HG03342 (cell line): ENCODE data around the gene SSBP3.
A peak's percentile ranks its signal among the peaks of the same experiment; 100 is the strongest.
"Not testable (repeated sequence)": the region's sequence is repeated elsewhere in the genome, so short reads cannot be mapped to it uniquely, and the experiment has no call there.

Experiments used
- ATAC-seq: cut with Tn5 transposase; IDR thresholded peaks from one replicate; pipeline ENCODE4 v1.9.1; 2021; ENCODE audit warnings: mild to moderate bottlenecking, moderate library complexity; ENCODE audit not compliant: unreplicated experiment

The SSBP3 gene

GRCh38 chr1:54225986-54226559 lies 180.1 kb downstream of the SSBP3 start:
- no peak for ATAC-seq

- ATAC-seq, result no peak
Measured at GRCh38 chr1:54225378-54225777, 180.8 kb downstream of the SSBP3 start.

- ATAC-seq, result no peak
Measured at GRCh38 chr1:54224233-54224632, 182.0 kb downstream of the SSBP3 start.

GRCh38 chr1:54223441-54224202 lies 182.6 kb downstream of the SSBP3 start:
- no peak for ATAC-seq

- no peak for ATAC-seq
Measured at GRCh38 chr1:54222711-54223110, 183.5 kb downstream of the SSBP3 start.

GRCh38 chr1:54221867-54222484 lies 184.2 kb downstream of the SSBP3 start:
- no peak for ATAC-seq

GRCh38 chr1:54221113-54221834 lies 184.9 kb downstream of the SSBP3 start:
- no peak for ATAC-seq

GRCh38 chr1:54220004-54220811 lies 186.0 kb downstream of the SSBP3 start:
- ATAC-seq, result no peak

- ATAC-seq, result no peak
Measured at GRCh38 chr1:54219688-54220003, 186.5 kb downstream of the SSBP3 start.

GRCh38 chr1:54218883-54219687 lies 187.1 kb downstream of the SSBP3 start:
- ATAC-seq, result no peak

- ATAC-seq, result no peak
Measured at GRCh38 chr1:54215523-54215922, 190.7 kb downstream of the SSBP3 start.

- no peak for ATAC-seq
Measured at GRCh38 chr1:54212872-54213271, 193.3 kb downstream of the SSBP3 start.

- not testable (repeated sequence) for ATAC-seq
Measured at GRCh38 chr1:54207896-54208295, 198.3 kb downstream of the SSBP3 start.

- no peak for ATAC-seq
Measured at GRCh38 chr1:54207287-54207686, 198.9 kb downstream of the SSBP3 start.

- no peak for ATAC-seq
Measured at GRCh38 chr1:54204199-54204598, 202.0 kb downstream of the SSBP3 start.

GRCh38 chr1:54200519-54200997 lies 205.6 kb downstream of the SSBP3 start:
- ATAC-seq, result peak; percentile 20

- peak; percentile 95 for ATAC-seq
Measured at GRCh38 chr1:54199765-54200518, 206.3 kb downstream of the SSBP3 start, which contains the start of the genes CYB5RL and MRPL37. TSS of gene CYB5RL (minus strand) at chr1:54200030. CDS start at chr1:54195616, 4,414 bp downstream. TSS of gene MRPL37 (plus strand) at chr1:54200167. CDS start at chr1:54200244, 77 bp downstream.

- ATAC-seq, result no peak
Measured at GRCh38 chr1:54199151-54199764, 206.9 kb downstream of the SSBP3 start.
